OCI-LY1 (cell line): Measurements from ENCODE around the gene SLC5A9.

Source experiments
- H2AFZ ChIP-seq: fragments of 200-600 bp; sonication (generic), shearing (Covaris generic); 2 replicates; pipeline ENCODE4 v1.6.0; 2014; ENCODE audit warnings: antibody characterized with exemption, mild to moderate bottlenecking, low read length
- H3F3A ChIP-seq: fragments of 200-600 bp; sonication (generic), shearing (Covaris generic); 2 replicates; pipeline ENCODE4 v1.6.0; 2014; ENCODE audit warnings: mild to moderate bottlenecking, antibody characterized with exemption, low read length, moderate library complexity; ENCODE audit not compliant: insufficient read depth
- H3K27ac ChIP-seq: fragments of 200-600 bp; sonication (generic); 2 replicates; pipeline ENCODE4 v1.5.1; 2014; ENCODE audit warnings: low read length, mixed run types, mild to moderate bottlenecking, low read depth; ENCODE audit not compliant: poor library complexity, severe bottlenecking
- H3K27me3 ChIP-seq: fragments of 200-600 bp; sonication (generic); 2 replicates; pipeline ENCODE4 v1.6.0; 2014; ENCODE audit warnings: antibody characterized with exemption, mild to moderate bottlenecking, low read length, moderate library complexity; ENCODE audit not compliant: insufficient read depth
- H3K36me3 ChIP-seq: fragments of 200-600 bp; sonication (generic); 2 replicates; pipeline ENCODE4 v1.6.1; 2014; ENCODE audit warnings: mild to moderate bottlenecking, antibody characterized with exemption, low read length, moderate library complexity, mixed read lengths; ENCODE audit not compliant: insufficient read depth
- H3K4me1 ChIP-seq: fragments of 200-600 bp; sonication (generic); 2 replicates; pipeline ENCODE4 v1.5.1; 2014; ENCODE audit warnings: mild to moderate bottlenecking, low read length, moderate library complexity; ENCODE audit not compliant: insufficient read depth, severe bottlenecking
- H3K4me2 ChIP-seq: fragments of 200-600 bp; sonication (generic), shearing (Covaris generic); 2 replicates; pipeline ENCODE4 v1.6.1; 2014; ENCODE audit warnings: low read length
- H3K4me3 ChIP-seq: fragments of 200-600 bp; sonication (generic); 2 replicates; pipeline ENCODE4 v1.5.1; 2014; ENCODE audit warnings: low read length, low read depth, mild to moderate bottlenecking, mixed read lengths; ENCODE audit not compliant: poor library complexity, severe bottlenecking
- H3K79me2 ChIP-seq: fragments of 200-600 bp; shearing (Covaris generic); 2 replicates; pipeline ENCODE4 v1.6.1; 2016; ENCODE audit warnings: mixed run types, low read length, mixed read lengths; ENCODE audit not compliant: insufficient read depth
- H3K9ac ChIP-seq: fragments of 200-600 bp; sonication (generic), shearing (Covaris generic); 2 replicates; pipeline ENCODE4 v1.6.1; 2014; ENCODE audit warnings: mild to moderate bottlenecking, low read length, mixed read lengths
- H3K9me2 ChIP-seq: fragments of 200-600 bp; sonication (generic), shearing (Covaris generic); 2 replicates; pipeline ENCODE4 v1.6.1; 2014; ENCODE audit warnings: low read depth, mild to moderate bottlenecking, low read length, mixed read lengths
- H3K9me3 ChIP-seq: fragments of 200-600 bp; shearing (Covaris generic); 2 replicates; pipeline ENCODE4 v1.6.1; 2014; ENCODE audit warnings: low read length, mixed read lengths
- H4K20me1 ChIP-seq: fragments of 200-600 bp; sonication (generic), shearing (Covaris generic); 2 replicates; pipeline ENCODE4 v1.6.0; 2016; ENCODE audit warnings: mild to moderate bottlenecking, low read length; ENCODE audit not compliant: insufficient read depth
- EZH2 ChIP-seq: fragments of 200-600 bp; sonication (generic), shearing (Covaris generic); IDR thresholded peaks from 2 replicates; pipeline ENCODE4 v1.8.0; 2017; ENCODE audit warnings: borderline replicate concordance, mixed run types, mild to moderate bottlenecking, antibody characterized with exemption, low read length, moderate library complexity, mixed read lengths
- TF ChIP-seq, protein P1 (sequence below): fragments of 200-600 bp; sonication (generic), shearing (Covaris generic); IDR thresholded peaks from 2 replicates; pipeline ENCODE4 v1.5.1; 2017; ENCODE audit warnings: mild to moderate bottlenecking, antibody characterized with exemption, low read length, moderate library complexity, mixed read lengths

SLC5A9 gene

GRCh38 chr1:48232722-48233121 lies 10.2 kb downstream of the SLC5A9 start:
- H3K27me3 ChIP-seq = no peaks in the 10 kb centered on the region

GRCh38 chr1:48233666-48234485 lies 11.4 kb downstream of the SLC5A9 start:
- H3K27me3 ChIP-seq = no peaks in the 10 kb centered on the region
- no peaks in the 10 kb centered on the region for H3K9me3 ChIP-seq
- H3K36me3 ChIP-seq = no peaks in the 10 kb centered on the region
- H3K4me3 ChIP-seq = no peak overlapping the region
- H3K9ac ChIP-seq = no peak overlapping the region
- H3F3A ChIP-seq = no peaks in the 10 kb centered on the region
- no peak for TF ChIP-seq EZH2
- TF ChIP-seq, protein P1, sequence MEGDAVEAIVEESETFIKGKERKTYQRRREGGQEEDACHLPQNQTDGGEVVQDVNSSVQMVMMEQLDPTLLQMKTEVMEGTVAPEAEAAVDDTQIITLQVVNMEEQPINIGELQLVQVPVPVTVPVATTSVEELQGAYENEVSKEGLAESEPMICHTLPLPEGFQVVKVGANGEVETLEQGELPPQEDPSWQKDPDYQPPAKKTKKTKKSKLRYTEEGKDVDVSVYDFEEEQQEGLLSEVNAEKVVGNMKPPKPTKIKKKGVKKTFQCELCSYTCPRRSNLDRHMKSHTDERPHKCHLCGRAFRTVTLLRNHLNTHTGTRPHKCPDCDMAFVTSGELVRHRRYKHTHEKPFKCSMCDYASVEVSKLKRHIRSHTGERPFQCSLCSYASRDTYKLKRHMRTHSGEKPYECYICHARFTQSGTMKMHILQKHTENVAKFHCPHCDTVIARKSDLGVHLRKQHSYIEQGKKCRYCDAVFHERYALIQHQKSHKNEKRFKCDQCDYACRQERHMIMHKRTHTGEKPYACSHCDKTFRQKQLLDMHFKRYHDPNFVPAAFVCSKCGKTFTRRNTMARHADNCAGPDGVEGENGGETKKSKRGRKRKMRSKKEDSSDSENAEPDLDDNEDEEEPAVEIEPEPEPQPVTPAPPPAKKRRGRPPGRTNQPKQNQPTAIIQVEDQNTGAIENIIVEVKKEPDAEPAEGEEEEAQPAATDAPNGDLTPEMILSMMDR = no peak
- no peak overlapping the region for H3K27ac ChIP-seq
- no peaks in the 10 kb centered on the region for H3K4me1 ChIP-seq
- H3K4me2 ChIP-seq = no peak overlapping the region
- no peak overlapping the region for H2AFZ ChIP-seq
- no peaks in the 10 kb centered on the region for H3K9me2 ChIP-seq
- no peaks in the 10 kb centered on the region for H3K79me2 ChIP-seq
- H4K20me1 ChIP-seq = no peaks in the 10 kb centered on the region

More at GRCh38 chr1:48232722-48233121, 10.2 kb downstream of the SLC5A9 start:
- H3K79me2 ChIP-seq = no peaks in the 10 kb centered on the region
- H3K4me2 ChIP-seq = no peak overlapping the region
- no peaks in the 10 kb centered on the region for H3K9me2 ChIP-seq
- TF ChIP-seq, protein P1 = no peak
- TF ChIP-seq EZH2 = no peak
- H3F3A ChIP-seq = no peaks in the 10 kb centered on the region
- H4K20me1 ChIP-seq = no peaks in the 10 kb centered on the region
- H3K4me3 ChIP-seq = no peak overlapping the region
- no peak overlapping the region for H3K27ac ChIP-seq
- no peak overlapping the region for H3K9ac ChIP-seq
- H3K36me3 ChIP-seq = no peaks in the 10 kb centered on the region
- peaks cover 4% of the 10 kb centered on the region for H3K4me1 ChIP-seq
- H2AFZ ChIP-seq = no peak overlapping the region
- H3K9me3 ChIP-seq = no peaks in the 10 kb centered on the region

DNA sequence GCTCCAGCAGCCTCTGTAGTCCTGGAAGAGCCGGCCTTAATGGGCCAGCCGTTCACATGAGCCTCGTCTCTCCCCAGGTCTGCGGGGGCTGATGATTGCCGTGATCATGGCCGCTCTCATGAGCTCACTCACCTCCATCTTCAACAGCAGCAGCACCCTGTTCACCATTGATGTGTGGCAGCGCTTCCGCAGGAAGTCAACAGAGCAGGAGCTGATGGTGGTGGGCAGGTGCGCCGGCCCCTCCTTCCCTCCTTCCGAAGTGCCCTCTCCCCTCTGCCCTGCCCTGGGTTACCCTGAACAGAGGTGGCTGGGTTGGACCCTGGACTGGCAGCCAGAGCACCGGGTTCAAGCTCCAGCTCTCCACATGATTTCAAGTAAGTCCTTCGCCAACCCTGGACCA lies 13.1 kb downstream of the SLC5A9 start:
- Histone ChIP-seq H3K9ac (no peak overlapping the region), H3K27me3 (no peaks in the 10 kb centered on the region), H3K27ac (no peak overlapping the region), H3K79me2 (no peaks in the 10 kb centered on the region), H3K4me2 (no peak overlapping the region), H4K20me1 (no peaks in the 10 kb centered on the region), H3K9me3 (no peaks in the 10 kb centered on the region), H3F3A (no peaks in the 10 kb centered on the region), H3K4me3 (no peak overlapping the region), H3K36me3 (no peaks in the 10 kb centered on the region), H3K9me2 (no peaks in the 10 kb centered on the region), H2AFZ (no peak overlapping the region), H3K4me1 (no peaks in the 10 kb centered on the region)
- no peak for TF ChIP-seq EZH2
- TF ChIP-seq, protein P1 = no peak
